ENCODE data around the gene YIPF2.
"Not testable (repeated sequence)": the region's sequence is repeated elsewhere in the genome, so short reads cannot be mapped to it uniquely, and the experiment has no call there.

Gene YIPF2

DNA sequence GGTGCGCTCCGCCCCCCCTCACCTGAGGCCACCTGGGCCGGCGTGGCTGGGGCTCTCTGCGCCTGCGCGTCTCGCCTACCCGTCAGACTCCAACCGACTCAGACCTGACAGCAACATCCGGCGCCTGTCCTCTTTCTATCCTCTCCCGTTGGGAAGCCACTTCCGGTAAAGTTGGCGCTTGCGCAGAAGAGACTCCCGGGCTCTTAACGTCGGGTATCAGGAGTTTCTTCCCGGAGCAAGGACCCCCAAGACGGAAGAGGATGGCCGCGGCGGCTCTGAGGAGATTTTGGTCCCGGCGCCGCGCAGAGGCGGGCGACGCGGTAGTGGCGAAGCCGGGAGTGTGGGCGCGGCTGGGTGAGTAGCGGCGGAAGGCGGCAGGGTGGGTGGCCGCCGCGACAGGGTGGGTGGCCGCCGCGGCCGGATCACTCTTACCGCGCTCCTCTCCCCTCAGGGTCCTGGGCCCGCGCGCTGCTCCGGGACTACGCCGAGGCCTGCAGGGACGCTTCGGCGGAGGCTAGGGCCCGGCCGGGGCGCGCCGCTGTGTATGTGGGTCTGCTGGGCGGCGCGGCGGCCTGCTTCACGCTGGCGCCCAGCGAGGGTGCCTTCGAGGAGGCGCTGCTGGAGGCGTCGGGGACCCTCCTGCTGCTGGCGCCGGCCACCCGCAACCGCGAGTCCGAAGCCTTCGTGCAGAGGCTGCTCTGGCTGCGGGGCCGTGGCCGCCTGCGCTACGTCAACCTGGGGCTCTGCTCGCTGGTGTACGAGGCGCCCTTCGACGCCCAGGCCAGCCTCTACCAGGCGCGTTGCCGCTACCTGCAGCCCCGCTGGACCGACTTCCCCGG is at the start of gene YIPF2, which contains the start of gene TIMM29:
Gene YIPF2 (minus strand): TSS at position 77 of the 839 bp plus-strand sequence. CDS start 229 bp downstream, outside the sequence.
Gene TIMM29 (plus strand): TSS at position 249 of the 839 bp plus-strand sequence. CDS start 12 bp downstream, at position 261.
- peak; percentile 51 for FAIRE-seq
- peak; percentile 96 for DNase-seq (ENCODE audit: low spot score)

DNA sequence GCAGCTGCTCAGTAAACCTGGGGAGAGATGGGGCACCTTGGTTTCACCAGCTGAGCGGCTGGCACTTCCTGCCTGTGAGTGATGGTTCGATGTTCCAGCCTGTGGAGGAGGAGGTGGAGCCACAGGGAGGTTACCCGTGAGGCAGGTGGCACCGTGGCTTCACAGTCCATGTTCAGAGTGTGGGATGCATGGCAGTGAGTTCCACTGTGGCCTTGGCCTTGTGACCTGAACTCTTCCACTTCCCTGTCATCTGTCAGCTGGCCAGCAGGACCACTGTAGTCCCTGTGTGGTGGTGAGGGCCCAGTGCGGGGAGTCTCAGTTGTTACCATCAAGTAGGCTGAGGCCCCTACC is 49.3 kb upstream of the YIPF2 start:
- DNase-seq (ENCODE audit: low spot score) (no peak), FAIRE-seq (no peak)

DNA sequence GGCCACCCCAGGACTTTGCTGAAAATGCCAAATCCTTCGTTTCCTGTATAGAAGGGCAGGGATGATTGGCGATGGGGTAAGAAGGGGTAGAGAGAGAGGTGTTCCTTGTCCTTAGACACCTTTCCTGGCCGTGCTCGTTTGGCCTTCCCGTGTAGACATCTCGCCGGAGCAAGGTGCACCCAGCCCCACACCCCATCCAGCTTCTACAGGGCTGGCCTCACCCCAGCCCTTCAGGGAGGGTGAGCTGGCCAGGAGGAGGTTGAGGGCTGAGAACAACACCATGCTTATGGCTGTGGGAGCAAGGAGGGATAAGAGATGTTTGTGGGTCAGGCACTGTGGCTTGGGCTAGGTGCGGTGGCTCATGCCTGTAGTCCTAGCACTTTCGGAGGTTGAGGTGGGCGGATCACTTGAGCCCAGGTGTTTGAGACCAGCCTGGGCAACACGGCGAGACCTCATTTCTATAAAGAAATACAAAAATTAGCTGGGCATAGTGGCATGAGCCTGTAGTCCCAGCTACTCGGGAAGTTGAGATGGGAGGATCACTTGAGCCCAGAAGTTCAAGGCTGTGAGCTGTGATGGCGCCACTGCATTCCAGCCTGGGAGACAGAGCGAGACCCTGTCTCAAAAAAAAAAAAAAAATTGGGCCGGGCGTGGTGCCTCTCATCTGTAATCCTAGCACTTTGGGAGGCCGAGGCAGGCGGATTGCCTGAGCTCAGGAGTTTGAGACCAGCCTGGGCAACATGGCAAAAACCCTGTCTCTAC is 47.9 kb upstream of the YIPF2 start:
- no peak for FAIRE-seq
- no peak for DNase-seq (ENCODE audit: low spot score)

DNA sequence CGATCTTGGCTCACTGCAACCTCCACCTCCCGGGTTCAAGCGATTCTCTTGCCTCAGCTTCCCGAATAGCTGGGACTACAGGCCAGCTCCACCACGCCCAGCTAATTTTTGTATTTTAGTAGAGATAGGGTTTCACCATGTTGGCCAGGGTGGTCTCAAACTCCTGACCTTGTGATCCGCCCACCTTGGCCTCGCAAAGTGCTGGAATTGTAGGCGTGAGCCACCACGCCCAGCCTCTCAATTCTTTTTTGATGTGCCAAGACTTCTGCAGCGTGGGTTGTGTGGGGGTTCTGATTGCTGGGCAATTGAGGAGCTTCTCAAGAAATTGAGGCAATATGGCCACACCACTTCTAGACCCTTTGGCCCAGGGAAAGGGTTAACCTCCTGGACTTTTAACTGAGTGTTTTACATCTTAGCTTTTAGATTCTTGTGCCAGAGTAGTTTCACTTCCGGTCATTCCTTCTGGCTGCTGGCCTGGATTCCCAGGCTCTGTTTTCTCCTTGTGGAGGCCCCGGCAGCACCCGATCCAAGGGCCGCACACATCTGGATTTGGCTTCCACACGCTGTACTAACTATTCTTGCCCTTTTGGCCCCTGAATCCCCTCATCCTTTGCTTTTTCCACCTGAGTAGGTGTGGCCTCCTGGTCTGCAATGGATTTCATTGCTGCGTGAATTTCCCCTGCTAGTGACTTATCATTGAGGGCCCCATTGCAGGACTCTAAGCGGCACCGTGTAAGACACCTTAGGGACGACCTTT is 47.1 kb upstream of the YIPF2 start:
- FAIRE-seq, result no peak
- no peak for DNase-seq (ENCODE audit: low spot score)

DNA sequence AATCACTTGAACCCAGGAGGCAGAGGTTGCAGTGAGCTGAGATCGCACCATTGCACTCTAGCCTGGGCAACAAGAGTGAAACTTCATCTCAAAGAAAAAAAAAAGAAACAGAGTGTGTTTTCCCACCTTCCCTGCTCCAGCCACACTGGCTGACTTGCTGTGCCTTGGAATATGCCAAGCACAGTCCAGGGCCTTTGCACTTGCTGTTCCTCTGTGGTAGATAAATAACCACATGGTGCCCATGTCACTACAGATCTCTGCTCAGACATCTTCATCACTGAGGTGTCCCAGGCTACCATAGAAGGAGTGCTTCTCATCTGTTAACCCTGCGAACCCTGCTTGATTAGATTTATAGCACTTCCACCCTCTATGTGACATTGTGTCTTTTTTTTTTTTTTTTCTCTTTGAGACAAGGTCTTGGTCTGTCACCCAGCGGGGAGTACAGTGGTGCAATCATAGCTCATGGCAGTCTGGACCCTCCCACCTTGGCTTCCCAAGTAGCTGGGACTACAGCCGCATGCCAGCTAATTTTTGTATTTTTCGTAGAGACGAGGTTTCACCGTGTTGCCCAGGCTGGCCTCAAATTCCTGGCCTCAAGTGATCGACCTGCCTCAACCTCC is 42.8 kb upstream of the YIPF2 start:
- FAIRE-seq (no peak), DNase-seq (ENCODE audit: low spot score) (no peak)

DNA sequence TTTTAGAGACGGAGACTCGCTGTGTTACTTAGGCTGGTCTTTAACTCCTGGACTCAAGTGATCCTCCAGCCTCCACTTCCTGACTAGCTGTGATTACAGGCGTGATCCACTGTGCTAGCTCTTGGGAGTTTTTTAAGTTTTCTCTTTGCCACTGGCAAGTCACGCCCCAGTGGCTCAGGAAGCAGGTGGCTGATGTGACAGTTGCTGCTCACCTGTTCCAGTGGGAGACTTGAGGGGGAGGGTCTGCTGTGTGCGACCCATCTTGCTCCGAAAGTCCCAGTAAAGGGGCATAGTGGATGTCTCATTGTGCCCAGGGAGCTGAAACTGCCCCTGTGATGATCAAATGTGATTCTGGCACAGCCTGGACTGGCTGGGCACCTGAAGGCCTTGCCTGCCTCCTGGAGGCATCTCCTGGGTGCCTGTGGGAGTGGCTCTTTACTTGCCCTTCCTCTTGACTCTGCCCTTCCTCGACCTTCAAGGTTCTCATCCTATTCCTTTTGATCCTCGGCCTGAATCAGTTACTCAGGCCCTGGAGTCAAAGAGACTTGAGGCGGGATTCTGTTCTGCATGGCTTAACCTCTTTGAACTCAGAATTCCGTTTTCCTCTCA is 40.2 kb upstream of the YIPF2 start:
- DNase-seq (ENCODE audit: low spot score) (peak; percentile 7), FAIRE-seq (no peak)

DNA sequence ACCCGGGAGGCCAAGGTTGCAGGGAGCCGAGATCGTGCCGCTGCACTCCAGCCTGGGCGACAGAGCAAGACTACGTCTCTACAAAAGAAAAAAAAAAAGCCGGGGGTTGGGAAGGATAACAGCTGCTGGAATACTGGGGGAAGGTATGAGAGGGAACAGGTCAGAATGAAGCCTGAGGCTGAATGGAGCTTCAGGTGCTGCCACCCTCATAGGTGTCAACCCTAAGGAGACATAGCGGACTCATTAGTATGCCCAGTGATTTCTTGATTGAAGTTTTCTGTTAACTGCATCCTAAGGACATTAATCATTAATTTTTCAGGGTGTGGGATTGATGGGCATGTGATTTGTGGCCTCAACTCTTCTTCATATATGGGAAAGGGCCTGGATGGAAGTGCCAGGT is 38.4 kb upstream of the YIPF2 start:
- DNase-seq (ENCODE audit: low spot score), result no peak
- FAIRE-seq, result no peak

DNA sequence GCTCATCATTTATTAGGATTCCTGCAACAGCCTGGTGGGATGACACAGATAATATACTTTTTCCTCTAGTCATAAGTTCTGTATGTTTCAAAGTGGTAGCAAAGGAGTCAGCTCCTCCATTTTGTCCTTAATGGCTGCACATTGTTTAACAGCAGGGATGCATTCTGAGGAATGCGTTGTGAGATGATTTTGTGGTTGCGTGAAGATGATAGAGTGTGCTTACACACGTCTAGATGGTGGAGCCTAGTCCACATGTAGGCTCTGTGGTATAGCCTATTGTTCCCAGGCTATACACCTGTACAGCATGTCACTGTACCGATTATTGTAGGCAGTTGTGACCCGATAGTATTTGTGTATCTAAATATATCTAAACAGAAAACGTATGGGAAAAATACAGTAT is 37.0 kb upstream of the YIPF2 start:
- DNase-seq (ENCODE audit: low spot score), result no peak
- no peak for FAIRE-seq

DNA sequence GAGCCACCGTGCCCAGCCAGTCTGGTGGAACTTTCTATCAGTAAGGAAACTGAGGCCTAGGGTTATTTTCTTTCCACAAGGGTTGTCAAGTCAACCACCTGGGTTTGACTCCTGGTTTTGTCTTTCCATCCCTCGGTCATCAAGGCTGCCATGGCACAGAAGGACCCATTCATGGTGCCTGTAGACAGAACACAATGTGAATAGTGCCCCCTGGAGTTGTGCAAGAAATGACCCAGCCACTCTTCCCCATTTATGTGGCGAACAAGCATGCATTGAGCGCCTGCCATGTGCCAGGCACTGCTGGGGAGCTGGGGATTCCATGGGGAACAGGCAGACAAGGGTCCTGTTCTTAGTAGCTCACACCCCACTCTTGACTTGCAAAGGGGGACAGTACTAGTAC is 36.5 kb upstream of the YIPF2 start:
- no peak for DNase-seq (ENCODE audit: low spot score)
- FAIRE-seq, result no peak

DNA sequence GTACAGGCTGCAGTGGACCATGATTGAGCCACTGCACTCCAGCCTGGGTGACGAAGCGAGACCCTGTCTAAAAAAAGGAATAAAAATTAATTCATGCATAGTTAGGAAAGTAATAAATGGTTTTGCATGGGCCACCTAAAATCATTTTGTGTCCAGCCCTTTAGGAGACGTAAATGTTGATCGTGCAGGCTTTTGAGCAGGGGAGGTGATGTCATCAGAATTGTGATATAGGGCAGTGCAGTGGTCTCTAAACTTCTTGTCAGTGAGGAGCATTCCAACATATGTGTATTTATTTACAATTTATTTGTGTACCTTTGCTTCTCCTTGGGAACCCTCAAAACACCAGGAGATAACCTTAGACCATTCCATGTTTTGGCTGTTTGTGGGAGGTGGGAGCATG is 35.4 kb upstream of the YIPF2 start:
- FAIRE-seq (no peak), DNase-seq (ENCODE audit: low spot score) (no peak)

DNA sequence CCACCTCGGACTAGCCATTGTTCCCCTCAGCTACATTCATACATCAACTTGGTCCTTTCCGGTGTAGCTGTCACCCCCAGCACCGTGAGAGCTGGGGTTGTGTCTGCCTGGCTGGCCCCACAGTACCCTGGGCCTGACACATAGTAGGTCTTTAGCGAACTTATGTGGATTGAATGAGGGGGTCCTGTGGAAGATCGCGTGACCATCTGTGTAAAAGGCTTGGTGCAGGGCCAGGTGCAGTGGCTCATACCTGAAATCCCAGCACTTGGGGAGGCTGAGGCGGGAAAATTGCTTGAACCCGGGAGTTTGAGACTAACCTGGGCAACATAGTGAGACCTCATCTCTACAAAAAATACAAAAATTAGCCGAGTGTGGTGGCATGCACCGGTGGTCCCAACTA is 34.4 kb upstream of the YIPF2 start:
- FAIRE-seq (no peak), DNase-seq (ENCODE audit: low spot score) (no peak)

DNA sequence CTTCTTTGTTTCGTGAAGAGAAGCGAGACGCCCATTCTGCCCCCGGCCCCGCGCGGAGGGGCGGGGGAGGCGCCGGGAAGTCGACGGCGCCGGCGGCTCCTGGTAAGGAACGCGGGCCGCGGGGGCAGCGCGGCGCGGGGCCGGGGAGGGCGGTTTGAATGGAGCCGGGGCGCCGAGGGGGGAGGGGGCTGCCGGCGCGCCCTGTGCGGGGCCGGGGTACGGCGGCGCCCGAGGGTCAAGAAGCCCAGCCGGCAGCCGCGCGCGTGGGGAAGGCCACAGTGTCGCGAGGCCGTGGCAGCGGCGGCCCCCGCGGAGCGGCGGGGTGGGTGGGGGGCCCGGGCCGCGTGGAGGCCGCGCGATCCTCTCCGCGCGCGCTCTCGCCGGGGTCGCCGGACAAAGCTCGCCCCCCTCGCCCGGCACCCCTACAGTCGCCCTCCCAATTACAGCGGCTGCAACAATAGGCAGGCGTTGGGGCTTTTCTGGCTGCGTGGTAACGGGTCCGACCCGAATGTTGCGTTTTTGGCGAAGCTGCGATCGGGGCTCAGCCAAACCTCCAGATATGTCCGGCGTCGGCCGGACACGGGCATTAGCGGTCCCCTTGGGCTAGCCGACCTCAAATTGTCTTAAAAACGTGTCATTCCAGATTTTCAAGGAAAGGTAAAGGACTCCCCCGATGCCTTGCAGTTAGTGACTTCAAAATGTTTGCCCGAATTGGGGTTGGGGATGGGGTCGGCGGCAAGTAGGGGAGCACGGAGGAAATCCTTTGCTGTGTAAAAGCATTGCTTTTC is 32.8 kb upstream of the YIPF2 start:
- FAIRE-seq, result no peak

DNA sequence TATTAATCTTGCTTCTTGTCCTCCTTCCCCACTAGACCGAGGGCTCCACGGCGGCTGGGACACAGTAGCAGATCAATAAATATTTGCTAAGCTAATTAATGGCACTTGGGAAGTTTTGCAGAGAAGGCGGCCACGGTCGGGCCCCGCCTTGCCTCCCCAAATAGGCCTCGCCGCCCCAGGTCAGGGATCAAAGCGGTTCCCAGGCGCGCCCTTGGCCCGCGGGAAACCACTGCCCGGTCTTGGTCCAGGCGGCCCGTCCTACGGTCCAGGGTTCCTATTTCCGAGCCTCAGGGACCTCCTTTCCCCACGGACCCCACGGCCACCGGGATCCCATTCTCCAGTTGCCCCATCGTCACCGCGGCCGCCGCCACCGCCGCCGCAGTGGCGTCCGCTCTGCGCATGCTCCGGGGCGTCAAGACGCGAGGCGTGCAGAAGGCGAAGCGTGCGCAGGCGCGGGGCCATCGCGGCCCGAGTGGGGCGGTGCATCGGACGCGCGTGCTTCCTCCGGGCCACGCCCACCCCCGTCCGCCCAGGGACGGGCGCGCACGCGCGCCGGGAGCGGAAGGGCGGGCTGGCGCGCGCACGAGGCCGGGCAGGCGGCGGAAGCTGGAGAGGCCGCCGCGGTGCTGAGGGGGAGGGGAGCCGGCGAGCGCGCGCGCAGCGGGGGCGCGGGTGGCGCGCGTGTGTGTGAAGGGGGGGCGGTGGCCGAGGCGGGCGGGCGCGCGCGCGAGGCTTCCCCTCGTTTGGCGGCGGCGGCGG is 32.1 kb upstream of the YIPF2 start, which contains the start of gene SMARCA4:
Gene SMARCA4 (plus strand): TSS at position 717 of the 759 bp plus-strand sequence. CDS start 23,122 bp downstream, outside the sequence.
- no peak for FAIRE-seq

More for the DNA sequence above, 32.8 kb upstream of the YIPF2 start:
- no peak for DNase-seq (ENCODE audit: low spot score)

DNA sequence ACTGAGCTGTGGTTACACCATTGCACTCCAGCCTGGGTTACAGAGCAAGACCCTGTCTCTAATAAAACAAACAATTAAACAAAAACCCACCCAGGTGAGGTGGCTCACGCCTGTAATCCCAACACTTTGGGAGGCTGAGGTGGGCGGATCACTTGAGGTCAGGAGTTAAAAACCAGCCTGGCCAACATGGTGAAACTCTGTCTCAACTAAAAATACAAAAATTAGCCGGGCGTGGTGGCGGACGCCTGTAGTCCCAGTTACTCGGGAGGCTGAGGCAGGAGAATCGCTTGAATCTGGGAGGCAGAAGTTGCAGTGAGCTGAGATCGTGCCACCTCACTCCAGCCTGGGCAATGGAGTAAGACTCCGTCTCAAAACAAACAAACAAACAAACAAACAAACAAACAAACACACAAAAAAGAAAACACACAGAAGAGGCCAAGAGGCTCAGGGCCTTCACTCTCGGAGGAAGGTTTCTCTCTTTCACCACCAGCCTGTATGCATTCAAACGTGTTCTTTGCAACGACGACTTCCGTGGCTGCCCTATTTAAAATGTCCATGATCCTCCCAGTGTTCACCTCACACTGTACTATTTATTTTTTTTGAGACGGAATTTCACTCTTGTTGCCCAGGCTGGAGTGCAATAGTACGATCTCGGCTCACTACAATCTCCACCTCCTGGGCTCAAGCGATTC is 31.0 kb upstream of the YIPF2 start:
- not testable (repeated sequence) for FAIRE-seq; DNase-seq (ENCODE audit: low spot score)

More for the DNA sequence above, 32.1 kb upstream of the YIPF2 start, which contains the start of gene SMARCA4:
- DNase-seq (ENCODE audit: low spot score), result peak; percentile 87

DNA sequence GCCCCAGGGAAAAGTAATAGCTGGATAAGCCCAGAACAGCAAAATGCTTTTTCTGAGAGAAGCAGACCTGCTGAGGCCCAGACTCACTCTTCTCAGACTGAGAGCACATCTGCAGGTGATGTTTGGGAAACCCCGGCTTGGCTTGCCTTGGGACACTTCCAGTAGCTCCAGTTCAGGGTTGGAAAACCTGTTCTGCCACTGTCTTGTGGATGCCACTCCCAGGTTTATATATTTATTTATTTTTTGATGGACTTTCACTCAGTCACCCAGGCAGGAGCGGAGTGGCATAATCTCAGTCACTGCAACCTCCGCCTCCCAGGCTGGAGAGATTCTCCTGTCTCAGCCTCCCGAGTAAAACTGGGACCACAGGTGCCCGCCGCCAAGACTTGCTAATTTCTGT is 24.4 kb upstream of the YIPF2 start:
- no peak for DNase-seq (ENCODE audit: low spot score)
- FAIRE-seq, result no peak

DNA sequence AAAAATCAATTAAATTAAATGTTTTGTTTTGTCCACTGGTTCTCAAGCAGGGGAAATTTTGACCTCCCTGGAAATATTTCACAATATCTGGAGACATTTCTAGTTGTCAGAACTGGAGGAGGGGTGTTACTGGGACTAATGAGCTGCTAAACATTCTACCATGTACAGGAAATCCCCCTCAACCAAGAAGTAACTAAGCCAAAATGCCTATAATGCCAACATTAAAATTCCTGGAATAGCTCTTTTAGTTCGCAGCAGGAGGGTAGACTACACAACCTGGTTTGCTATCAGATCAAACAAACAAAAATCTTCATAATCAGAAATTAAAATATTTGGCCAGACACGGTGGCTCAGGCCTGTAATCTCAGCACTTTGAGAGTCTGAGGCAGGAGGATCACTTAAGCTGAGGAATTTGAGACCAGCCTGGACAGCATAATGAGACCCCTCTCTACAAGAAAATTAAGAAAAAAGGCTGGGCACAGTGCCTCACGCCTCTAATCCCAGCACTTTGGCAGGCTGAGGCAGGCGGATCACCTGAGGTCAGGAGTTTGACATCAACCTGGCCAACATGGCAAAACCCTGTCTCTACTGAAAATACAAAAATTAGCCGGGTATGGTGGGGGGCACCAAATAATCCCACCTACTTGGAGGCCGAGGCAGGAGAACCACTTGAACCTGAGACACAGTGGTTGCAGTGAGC is 18.7 kb upstream of the YIPF2 start:
- DNase-seq (ENCODE audit: low spot score) (peak; percentile 28), FAIRE-seq (no peak)

DNA sequence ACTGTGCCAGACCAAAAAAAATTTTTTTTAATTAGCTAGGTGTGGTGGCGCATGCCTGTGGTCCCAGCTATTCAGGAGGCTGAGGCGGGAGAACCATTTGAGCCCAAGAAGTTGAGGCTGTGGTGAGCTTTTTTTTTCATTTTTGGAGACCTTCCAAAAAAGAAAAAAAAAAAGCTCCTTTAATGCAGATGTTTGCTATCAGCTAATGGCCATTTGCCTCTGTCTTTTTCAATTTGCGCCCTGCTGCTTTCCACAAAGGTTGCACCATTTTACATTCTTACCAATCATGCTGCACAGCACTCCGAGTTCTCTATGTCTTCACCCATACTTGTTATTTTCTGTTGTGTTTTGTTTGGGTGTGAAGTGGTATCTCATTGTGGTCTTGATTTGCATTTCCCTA is 16.8 kb upstream of the YIPF2 start:
- DNase-seq (ENCODE audit: low spot score), result no peak
- FAIRE-seq, result no peak

DNA sequence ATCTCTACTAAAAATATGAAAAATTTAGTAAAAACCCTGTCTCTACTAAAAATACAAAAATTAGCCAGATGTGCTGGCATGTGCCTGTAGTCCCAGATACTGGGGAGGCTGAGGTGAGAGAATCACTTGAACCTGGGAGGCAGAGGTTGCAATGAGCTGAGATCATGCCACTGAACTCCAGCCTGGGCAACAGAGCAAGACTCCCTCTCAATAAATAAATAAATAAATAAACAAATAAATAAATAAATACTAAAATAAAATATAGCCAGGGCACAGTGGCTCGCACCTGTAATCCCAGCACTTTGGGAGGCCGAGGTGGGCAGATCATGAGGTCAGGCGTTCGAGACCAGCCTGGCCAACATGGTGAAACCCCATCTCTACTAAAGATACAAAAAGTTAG is 15.0 kb upstream of the YIPF2 start:
- FAIRE-seq; DNase-seq (ENCODE audit: low spot score): not testable (repeated sequence)
